ENCODE results near the gene OOSP1. TPM values are rescaled to one million over a fixed set of nuclear protein-coding genes. Genes with fewer than 3 reads are reported as not detected.
"Not testable (repeated sequence)": the region's sequence is repeated elsewhere in the genome, so short reads cannot be mapped to it uniquely, and the experiment has no call there.

OOSP1 gene
- polyA plus RNA-seq, 4 donors, result 0.16 to 0.42 (median 0.40) TPM; not detected in 1

DNA sequence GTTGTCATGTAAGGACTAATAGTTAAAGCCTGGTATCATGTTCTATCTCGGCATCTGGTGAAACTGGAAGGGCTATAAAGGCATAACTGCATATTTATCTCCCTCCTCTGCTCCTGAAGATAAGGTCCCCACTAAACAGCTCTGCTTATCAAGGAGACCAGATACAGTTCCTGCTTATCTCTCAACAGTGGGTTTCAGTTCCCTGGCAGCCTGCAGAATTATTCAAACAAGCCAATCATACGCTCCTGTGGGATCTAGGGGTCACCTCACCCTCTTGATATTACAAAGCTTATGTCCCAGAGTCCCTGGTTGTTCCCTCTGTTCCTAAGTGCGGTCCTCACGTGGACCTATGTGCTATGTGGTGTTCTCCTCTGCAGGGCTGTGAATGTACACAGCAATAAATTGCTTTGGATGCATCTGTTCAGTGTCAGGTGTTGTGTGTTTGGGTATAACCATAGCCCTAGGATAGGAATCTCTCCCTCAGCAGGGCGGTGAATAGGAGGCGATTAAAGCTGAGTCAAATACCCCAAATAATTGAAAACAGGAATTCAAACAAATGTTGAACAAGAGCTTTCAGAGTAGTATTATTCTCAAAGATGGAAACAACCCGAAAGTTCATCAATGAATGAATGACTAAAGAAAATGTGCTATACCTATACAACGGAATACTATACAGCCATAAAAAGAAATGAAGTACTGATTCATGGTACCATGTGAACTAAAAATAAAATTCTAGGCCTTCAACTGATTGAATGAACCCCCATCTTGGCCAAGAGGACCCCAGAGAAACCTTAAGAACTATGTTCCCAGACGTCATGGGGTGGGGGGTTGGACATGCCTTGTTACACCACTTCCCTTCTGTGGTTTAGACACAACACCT is 22.5 kb downstream of the OOSP1 start:
- DNase-seq (ENCODE audit: low read depth in 4 of 4, low spot score in 3 of 4), result no peak

DNA sequence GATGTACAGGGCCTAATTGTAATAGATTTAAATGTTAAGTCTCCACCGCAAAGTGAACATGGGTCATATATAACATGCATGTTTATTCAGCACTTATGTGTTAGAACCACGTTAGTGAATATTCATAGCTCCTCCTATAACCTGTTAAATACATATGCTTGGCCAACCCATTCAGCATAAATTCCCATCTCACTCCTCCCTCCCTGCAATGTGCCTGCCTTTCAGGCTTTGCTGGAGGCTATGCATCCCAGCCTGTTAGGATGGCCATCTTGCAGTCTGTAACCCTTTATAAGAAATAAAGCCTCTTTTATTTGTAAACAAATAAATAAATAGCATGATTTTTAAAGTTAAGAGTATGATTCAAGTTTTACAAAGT is 23.9 kb downstream of the OOSP1 start:
- no peak for DNase-seq (ENCODE audit: low read depth in 4 of 4, low spot score in 3 of 4)

DNA sequence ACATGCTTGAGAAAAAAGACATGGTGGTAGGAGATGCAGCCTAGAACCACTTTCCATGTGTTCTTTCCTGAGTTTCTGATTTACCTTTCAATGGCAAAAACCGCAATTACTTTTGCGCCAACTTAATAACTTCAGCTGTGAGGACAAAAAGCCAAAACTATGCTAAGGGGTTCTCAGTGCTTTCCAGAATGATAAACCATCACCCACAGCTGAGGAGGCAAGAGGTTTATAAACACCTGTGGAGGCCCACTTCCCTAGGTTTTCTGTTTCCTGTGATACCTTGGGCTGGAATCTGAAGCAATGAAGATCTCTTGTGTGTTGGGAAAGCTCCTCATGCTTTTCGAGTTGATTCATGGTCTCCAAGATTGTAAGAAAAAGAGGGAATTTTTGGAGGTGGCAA is 25.5 kb downstream of the OOSP1 start, which contains the start of gene OOSP4A:
OOSP4A (plus strand) TSS at position 301 of the 400 bp plus-strand sequence; CDS start at position 301, 0 bp downstream.
- DNase-seq (ENCODE audit: low read depth in 4 of 4, low spot score in 3 of 4), result no peak

DNA sequence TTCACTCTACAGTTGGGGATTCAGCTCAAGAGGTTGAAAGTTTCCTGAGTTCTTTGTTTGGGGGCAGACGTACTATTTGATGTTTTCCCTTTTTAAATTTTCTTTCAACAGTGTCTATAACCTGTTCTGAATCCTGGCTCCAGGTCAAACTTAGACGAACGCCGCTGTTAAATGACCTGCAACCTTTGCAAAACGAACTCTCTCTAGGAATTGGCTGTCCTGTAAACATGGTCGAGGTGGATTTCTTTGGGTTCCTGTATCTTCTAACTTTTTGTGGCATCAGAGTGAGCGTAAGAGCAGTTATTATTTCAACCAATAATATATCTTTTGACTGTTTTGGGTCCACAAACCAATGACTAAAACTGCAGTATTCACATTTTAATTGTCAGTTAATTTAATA is 27.2 kb downstream of the OOSP1 start:
- DNase-seq (ENCODE audit: low read depth in 4 of 4, low spot score in 3 of 4), result no peak

DNA sequence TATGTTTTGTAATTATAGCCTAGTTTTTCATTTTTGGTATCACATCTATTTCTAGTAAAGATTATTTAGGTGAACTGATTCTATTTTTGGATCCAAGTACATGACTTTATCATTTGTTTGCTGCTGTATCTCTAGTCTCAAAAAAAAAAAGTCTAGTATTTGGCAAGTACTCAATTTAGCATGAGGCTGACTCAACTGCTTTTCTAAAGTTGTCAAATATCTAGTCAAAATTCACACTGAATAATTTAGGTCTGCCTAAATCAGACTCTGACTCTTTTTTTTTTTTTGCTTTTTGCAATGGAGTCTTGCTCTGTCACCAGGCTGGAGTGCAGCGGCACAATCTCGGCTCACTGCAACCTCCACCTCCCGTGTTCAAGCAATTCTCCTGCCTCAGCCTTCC is 28.0 kb downstream of the OOSP1 start:
- DNase-seq (ENCODE audit: low read depth in 4 of 4, low spot score in 3 of 4), result no peak

DNA sequence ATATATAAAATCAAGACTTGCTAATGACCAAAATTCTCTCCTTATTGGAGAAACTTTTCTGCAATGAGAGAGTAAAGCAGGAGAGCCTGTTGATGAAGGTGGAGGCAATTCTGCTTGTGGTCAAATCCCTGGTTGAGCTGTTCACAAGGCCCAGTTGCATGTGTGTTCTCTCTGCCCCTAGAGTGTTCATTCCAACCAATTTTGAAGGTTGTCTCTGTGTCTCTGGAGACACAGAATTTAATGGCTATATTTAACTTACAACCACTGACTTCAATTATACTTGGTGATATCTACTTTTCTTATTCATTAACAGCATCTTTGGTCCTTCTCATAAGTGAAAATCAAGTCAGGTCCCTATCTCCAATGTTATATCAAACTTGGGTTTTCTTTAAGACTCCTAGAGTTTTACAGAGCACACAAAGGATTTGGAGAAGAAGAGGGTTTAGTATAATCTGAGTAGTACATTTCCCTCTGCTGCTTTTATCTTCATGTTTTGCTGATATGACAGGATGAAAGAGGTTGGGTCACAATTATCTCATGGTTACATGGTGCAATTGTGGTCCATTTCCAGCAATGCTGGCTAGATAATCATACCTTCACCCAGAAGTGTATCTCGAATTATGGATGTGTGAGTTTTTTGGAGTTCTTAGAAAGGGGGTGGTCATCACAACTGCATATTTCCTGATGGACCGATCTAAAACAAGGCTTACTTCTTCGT is 29.6 kb downstream of the OOSP1 start:
- DNase-seq (ENCODE audit: low read depth in 4 of 4, low spot score in 3 of 4), result no peak

DNA sequence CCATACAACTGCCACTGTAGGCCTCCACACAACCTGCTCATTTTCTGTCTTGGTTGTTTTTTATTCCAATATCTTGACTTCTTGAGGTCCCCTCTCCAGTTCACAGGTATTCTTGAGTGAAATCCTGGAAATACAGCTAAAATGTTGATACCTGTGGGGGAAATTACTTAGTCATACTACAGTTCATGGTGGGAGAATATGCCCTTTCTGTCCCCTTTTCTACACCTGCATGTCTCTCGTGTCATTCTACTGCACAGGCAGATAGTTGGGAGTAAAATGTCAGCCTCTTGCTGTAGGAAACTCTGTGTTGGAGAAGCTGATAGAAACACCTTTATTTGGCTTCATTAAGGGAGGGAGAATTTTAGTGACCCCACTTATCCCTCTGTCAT is 30.2 kb downstream of the OOSP1 start:
- no peak for DNase-seq (ENCODE audit: low read depth in 4 of 4, low spot score in 3 of 4)

DNA sequence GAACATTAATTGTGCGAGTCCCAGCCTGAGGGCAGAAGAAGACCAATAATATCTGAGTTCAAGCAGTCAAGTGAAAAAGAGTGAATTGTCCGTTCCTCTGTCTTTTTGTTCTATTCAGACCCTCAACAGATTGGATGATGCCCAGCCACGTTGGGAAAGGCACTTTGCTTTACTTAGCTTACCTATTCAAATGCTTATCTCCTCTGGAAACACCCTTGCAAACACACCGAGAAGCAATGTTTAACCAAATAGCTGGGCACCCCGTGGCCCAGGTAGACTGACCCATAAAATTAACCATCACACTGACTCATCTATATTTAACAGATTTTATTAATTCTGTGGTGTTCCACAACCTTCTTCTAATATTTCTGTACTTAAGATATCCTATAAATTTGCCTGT is 34.9 kb downstream of the OOSP1 start:
- DNase-seq (ENCODE audit: low read depth in 4 of 4, low spot score in 3 of 4), result no peak

DNA sequence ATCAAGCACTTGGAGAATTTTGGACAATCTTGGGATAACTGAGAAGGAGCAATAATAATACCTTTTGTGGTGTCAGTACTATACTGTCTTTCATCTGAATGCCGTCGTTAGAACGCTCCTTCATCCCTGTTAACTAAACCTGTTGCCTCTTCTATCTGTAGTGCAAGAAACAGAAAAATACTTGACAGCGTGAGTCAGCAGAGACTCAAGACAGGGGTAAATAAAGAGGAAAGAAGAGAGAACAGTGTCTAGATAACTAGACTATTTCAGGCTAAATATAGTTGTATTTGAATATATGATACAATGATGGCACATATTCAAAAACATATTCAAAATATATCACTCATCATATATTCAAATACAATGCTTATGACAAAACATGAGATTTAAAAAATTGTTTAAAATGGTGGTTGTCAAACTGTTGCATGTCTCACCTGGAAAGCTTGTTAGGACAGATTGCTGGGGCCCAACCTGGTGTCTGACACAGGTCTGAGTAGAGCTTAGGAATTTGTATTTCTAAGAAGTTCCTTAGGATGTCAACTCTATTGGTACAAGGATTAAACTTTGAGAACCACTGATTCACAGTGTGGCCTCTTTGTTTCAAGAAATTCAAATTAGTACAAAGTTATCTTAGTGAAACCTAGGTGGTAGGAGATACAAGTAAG is 43.0 kb downstream of the OOSP1 start:
- DNase-seq (ENCODE audit: low read depth in 4 of 4, low spot score in 3 of 4), result no peak

DNA sequence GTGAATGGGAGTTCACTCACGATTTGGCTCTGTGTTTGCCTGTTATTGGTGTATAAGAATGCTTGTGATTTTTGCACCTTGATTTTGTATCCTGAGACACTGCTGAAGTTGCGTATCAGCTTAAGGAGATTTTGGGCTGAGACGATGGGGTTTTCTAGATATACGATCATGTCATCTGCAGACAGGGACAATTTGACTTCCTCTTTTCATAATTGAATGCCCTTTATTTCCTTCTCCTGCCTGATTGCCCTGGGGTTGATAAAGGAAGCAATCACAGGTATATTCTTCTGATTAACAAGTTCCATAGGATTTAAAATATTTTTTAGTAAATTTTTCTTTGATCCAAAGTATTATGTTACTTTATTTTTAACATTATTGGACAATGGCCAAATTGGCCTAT is 43.8 kb downstream of the OOSP1 start:
- not testable (repeated sequence) for DNase-seq (ENCODE audit: low read depth in 4 of 4, low spot score in 3 of 4)

DNA sequence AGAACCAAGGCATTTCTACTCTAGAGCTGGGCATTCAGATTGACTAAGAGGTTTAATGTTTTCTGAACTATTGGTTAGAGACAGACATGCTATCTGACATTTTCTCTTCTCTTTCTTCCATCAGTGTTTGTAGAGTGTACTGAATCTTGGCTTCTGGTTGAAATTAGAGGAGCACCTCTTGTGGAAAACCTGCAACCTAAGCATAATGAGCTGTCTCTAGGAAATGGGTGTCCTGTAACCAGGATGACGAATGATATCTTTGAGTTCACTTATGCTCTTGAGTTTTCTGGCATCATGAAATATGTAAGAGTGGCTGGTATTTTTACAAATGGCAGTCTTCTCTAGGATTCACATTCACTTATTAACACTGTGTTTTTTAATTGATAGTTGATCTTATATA is 45.0 kb downstream of the OOSP1 start:
- no peak for DNase-seq (ENCODE audit: low read depth in 4 of 4, low spot score in 3 of 4)

DNA sequence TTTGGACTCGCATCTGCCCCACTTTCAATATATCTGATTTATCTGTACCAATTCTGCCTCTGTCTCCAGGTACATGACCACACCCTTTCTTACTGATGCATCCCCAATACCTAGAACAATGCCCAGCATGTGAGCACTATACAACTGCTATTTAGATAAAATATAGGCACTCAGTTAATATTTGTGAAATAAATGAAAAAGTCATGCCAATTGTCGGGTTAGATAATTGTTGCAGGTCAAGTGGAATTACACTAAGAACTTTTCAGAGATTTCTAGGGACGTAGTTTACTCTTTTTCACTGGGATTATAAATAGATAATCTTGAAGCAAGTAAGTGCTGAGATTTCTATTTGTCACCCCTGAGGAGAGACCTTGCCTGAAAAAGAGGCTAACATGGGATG is 46.1 kb downstream of the OOSP1 start:
- no peak for DNase-seq (ENCODE audit: low read depth in 4 of 4, low spot score in 3 of 4)

DNA sequence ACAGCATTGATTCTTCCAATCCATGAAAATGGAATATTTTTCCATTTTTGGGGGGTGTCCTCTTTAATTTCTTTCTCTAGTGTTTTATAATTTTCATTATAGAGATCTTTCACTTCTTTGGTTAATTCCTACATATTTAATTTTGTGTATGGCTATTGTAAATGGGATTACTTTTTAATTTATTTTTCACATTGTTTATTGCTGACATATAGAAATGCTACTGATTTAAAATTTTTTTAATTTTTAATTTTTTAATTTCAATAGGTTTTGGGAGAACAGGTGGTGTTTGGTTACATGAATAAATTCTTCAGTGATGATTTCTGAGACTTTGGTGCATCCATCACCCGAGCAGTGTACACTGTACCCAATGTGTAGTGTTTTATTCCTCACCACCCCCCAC is 52.2 kb downstream of the OOSP1 start:
- no peak for DNase-seq (ENCODE audit: low read depth in 4 of 4, low spot score in 3 of 4)

DNA sequence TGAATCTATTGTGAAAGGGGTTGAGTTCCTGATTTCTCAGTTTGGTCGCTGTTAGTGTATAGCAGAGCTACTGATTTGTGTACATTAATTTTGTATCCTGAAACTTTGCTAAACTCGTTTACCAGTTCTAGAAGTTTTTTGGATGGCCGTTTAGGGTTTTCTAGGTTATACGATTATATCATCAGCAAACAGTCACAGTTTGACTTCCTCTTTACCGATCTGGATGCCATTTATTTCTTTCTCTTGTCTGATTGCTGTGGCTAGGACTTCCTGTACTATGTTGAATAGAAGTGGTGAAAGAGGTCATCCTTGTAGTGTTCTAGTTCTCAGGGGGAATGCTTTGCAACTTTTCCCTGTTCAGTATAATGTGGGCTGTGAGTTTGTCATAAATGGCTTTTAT is 54.2 kb downstream of the OOSP1 start:
- no peak for DNase-seq (ENCODE audit: low read depth in 4 of 4, low spot score in 3 of 4)

DNA sequence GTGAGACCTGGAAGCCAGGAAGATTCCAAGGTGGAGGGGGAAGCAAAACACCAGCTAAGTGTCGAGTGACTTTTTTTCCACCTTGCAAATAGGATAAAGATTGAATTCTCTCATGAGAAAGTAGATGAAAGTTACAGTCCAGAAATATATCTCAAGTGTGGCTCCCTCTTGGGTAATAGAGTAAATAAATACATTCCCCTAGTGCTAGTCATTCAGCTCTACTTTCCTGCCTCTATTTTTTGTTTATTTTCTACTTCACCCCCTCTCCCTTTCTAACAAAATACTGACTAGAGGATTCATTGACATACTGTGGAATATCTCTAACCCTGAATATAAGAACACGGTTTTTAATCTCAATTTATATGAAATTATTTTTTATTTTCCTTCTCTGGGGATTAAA is 59.6 kb downstream of the OOSP1 start:
- no peak for DNase-seq (ENCODE audit: low read depth in 4 of 4, low spot score in 3 of 4)

DNA sequence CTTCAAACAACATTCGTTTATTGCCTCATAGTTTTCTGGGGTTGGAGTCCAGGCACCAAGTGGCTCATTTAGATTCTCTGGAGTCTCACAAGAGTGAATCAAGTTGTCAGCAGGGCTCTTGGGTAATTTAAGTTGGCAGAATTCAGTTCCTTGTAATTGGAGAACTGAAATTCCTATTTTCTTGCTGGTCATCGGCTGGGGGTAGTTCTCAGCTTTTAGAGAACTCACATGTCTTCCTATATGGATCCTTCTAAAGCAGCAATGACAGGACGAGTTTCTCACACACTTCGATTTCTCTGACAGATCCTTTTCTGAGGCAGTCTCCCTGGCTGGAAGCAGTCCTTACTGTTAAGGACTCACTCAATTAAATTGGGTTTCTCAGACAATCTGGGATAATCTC is 61.5 kb downstream of the OOSP1 start:
- no peak for DNase-seq (ENCODE audit: low read depth in 4 of 4, low spot score in 3 of 4)

DNA sequence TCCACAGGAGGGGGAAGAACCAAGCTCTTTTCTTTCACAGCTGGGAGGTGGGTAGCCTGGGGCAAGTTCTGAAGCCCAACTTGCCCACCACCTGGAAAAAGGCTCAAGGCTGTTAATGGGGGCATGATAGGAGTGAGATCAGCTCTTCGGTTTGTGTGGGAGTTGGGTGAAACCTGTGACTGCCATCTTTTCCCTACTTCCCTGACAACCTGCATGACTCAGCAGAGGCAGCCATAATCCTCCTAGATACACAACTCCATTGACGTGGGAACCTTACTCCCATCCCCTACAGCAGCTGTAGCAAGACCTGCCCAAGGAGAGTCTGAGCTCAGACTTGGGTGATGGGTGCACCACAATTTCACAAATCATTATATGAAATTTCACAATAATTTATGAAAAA is 65.5 kb downstream of the OOSP1 start:
- no peak for DNase-seq (ENCODE audit: low read depth in 4 of 4, low spot score in 3 of 4)

DNA sequence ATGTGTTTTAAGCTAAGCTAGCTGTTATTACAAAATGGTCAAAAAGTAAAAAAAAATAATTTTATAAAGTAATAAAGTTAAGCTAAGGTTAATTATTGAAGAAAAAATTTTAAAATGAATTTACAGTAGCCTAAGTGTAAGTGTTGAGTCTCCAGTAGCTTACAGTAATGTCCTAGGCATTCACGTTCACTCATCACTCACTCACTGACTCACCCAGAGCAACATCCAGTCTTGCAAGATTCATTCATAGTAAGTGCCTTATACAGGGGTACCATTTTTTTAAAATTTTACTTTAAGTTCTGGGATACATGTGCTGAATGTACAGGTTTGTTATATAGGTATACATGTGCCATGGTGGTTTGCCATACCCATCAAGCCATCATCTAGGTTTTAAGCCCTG is 67.1 kb downstream of the OOSP1 start:
- no peak for DNase-seq (ENCODE audit: low read depth in 4 of 4, low spot score in 3 of 4)

All from left renal pelvis (tissue), 4 donors.